ENCODE measurements around the gene DMPK. TPM values are rescaled to one million over a fixed set of nuclear protein-coding genes. Genes with fewer than 3 reads are reported as not detected.
"Not testable (repeated sequence)": the region's sequence is repeated elsewhere in the genome, so short reads cannot be mapped to it uniquely, and the experiment has no call there.

DMPK gene
- total RNA-seq, 1 donor from 2014 or later: 16.7 TPM

DNA sequence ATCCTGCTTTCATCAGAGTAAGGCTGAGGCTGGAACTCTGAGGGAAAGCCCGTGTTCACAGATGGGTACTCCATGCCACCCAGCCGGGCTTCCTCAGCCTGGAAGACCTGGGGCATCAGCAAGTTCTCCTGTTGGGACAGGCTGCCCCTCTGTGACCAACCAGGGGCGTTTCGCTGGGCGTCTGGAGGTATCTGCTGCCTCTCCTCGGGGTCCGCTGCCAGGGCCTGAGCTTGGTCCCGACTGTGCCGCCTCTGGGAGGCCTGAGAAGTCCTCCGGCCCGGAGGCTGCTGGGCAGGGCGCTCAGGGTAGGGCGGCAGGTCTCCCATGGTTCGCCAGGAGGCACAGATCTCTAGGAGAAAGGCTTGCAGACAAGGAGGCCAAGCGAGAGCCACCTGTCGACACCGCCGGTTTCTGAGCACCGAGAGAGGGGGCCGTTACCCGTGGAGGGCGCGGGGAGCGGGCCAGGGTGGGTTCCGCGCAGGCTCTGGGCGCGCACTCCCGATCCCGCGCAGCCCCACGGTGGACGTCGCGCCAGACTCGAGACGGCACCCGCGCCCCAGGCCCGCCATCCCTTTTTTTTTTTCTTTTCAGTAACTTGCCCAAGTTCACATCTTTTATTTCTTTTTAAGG, 32.7 kb upstream of the DMPK start, which contains the start of gene RSPH6A:
Gene RSPH6A (minus strand): TSS at position 458 of the 630 bp plus-strand sequence. CDS start 132 bp downstream, at position 326.
- no peak for DNase-seq

DNA sequence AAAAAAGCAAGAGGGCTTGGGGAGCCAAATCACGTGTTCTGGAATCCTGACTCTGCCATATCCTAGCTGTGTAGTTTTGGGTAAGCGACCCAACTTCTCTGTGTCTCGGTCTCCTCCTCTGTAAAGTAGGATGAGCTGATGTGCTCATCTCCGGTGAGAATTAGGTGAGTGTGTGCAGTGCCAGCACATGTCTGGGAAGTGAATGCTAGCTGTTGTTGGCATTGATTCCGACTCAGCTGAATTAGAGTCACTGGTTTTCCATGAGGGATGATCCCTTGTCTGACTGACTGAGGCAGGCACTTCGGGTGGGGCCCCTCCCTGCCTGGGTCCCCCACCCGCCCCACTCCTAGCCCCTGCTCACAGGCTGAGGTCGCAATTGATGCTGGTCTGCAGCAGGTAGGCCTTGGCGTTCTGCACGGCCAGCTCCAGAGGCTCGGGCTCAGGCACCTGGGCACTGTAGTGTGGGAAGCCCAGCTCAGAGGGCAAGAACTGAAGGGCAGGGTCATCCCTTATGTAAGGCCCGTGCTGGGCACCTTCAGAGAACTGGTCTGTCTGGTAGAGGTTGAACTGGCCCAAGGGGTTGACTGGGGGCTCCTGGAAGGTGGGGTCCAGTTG, 32.0 kb upstream of the DMPK start:
- DNase-seq: no peak

DNA sequence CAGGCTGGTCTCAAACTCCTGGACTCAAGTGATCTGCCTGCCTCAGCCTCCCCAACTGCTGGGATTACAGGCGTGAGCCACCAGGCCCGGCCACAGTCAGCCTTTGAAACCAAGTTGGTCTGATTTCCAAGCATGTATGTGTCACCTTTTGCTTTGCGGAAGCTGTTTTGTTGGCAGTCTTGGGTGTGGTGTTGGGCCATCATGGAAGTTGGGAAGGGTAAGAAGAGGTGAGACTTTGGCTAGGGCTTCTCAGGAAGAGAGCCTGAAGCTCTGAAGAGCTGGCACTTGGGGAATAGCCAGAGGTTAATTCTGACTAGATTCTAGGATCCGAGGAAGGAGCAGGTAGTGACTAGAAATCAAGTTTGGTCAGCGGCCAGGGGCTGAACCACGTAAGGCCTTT, 30.0 kb upstream of the DMPK start:
- DNase-seq: no peak

DNA sequence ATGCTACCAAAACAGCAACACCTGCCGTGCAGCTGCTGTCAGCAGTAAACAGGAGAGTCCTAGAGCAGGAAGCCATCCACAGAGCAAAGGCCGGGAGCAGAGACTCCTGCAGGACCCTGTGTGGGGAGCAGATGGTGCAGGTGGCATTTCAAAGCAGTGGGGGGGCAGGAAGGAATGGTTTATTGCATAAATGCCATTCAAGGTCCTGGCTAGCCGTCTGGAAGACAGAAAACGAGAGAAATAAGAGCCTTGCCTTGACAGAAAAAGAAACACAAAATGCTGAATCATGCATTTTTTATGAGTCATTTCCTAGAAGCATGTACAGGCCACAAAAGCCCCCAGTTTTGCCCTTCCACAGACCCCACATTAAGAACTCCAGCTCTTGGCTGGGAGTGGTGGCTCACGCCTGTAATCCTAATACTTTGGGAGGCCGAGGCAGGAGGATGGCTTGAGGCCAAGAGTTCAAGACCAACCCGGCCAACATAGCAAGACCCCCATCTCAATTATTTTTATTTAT, 27.4 kb upstream of the DMPK start:
- DNase-seq: no peak

DNA sequence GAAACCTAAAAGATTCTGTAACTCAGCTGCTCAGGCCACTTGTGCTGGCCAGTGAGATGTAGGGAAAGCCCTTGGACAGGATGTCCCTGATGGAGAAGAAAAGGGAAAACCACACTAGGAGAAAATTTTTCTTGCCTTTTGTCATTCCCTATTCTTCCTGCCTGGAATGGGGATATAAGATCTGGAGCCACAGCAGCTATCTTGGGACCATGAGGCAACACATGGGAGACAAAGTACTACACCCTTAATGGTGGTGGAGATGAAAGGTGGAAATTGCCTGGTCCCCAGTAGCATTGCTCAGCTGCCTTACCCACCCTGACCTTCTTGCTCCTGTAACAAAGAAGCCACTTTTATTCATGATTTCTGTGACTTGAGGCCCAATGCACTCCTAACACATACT, 23.4 kb upstream of the DMPK start:
- no peak for DNase-seq

DNA sequence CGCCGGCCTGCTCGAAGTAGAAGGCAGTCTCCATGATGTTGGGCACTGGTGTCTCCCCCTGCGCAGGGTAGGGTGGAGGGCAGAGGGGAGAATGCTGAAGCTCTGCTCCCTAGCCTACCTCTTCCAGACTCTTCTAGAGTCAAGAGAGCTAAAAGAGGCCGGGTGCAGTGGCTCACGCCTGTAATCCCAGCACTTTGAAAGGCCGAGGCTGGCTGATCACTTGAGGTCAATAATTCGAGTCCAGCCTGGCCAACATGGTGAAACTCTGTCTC, 22.6 kb upstream of the DMPK start:
- DNase-seq: no peak

DNA sequence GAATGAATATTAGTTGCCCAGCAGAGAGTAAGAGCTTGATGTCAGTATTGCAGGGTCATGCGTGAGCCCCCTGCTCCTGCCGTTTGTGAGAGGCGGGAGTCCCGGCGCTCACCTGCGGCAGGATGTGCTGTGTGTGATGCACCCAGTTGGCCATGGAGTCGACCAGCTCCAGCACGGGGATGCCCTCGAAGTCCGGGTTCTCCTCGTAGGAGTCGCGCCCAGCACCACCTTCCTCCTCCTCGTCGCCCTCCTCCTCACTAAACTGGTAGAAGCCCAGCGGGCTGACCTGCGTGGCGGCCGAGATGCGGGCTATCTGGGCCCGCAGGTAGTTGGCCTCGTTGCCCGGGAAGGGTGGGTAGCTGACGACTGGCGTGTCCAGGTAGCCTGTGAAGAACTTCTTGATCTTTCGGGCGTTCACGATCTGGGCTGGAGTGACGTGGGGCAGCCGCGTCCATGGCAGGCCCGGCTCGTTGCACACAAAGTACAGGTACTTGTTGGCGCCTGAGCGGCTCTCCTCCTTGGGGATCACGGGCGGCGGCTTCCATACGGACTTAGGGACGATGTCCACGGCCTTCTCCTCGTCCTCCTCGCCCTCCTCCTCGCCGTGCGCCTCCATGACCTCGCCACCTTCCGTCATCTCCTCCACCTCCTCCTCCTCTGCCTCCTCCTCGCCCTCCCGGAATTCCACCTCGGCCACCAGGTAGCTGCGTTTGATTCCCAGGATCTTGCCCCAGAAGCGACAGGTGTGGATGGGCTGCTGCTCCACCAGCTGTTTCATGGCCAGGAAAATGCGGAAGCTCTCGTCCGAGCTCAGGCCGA, 22.1 kb upstream of the DMPK start:
- no peak for DNase-seq

DNA sequence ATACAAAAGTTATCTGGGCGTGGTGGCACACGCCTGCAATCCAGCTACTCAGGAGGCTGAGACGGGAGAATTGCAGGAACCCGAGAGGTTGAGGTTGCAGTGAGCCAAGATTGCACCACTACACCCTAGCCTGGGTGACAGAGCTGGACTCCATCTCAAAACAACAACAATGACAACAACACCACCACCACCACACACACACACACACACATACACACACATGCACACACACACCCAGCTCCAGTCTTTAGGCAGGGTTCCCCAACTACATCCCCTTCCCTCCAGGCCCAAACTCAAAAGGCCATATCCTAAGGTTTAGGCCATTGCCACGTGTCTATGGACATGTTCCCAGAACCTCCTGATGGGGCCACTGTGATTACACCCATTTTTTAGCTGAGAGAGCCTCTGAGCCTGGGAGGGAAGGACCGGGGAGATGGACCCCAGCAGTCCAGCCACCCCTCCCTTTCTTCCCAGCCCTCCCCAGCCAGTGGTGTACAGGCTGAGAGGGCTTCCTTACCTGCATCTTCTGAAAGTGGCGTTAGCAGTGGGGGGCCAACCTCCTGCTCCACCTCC, 19.4 kb upstream of the DMPK start:
- DNase-seq: no peak

DNA sequence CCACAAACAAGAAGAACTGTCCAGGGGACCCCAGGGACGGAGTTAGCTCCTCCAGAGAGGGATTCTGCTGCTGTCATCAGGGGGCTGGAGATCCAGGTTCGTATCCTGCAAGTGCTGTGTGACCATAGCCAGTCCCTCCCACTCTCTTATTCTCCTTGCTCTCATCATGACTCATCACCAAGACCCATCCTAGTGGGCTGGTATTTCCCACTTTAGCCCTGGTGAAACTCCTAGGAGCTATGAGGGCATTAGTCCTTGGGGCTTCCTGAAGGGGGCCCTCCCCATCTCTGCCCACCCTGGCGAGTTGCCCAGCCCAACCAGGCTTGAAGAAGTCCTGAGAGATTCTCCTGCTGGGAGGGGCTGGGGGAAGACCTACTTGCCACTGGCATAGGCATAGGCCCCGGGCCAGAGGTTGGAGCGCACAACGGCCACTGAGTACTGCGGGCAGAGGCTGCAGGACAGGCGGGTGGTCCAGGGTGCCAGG, 17.8 kb upstream of the DMPK start:
- no peak for DNase-seq

DNA sequence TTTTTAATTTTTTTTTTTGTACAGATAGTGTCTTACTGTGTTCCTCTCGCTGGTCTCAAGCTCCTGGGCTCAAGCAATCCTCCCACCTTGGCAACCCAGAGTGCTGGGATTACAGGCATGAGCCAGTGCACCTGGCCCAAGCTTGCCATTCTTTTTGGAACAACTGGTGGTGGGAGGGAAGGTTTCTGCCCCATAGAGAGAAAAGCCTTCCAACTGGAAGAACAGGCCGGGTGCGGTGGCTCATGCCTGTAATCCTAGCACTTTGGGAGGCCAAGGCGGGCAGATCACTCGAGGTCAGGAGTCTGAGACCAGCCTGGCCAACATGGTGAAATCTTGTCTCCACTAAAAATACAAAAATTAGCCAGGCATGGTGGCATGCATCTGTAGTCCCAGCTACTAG, 17.3 kb upstream of the DMPK start:
- not testable (repeated sequence) for DNase-seq

DNA sequence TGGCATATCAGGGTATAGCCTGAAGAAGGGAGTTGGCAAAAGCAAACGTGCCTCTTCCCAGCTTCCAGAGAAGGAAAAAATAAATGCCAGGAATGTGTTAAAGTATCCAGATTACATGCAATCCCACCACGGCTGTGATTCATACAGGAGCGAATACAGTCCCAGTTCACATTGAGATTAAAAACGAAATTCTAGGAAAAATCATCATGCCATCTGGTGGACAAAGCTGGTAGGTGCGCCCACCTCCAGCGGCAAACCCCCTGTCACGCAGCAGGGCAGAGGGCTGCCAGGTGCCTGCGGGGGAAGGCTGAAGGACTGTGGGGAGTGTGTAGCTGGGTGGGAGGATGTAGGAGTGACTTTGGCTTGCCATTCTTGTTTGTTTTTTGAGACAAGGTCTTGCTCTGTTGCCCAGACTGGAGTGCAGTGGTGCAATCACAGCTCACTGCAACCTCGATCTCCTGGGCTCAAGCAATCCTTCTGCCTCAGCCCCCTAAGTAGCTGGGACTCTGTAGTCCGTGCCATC, 16.8 kb upstream of the DMPK start:
- peak; percentile 17 for DNase-seq

DNA sequence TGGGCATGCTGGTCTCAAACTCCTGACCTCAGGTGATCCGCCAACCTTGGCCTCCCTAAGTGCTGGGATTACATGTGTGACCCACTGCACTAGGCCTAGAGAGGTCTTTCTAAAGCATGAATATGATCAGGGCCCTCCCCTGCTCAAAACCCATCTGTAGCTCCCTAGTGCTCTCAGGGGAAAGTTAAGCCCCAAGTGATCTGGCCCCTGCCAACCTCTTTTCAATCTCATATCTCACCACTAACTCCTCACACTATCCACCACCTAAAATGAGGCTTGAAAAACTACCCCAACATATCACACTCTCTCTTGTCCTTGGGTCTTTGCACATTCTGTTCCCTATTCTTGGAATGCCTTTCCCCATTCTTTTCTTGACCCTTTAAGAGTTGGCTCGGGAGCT, 12.3 kb upstream of the DMPK start:
- no peak for DNase-seq

DNA sequence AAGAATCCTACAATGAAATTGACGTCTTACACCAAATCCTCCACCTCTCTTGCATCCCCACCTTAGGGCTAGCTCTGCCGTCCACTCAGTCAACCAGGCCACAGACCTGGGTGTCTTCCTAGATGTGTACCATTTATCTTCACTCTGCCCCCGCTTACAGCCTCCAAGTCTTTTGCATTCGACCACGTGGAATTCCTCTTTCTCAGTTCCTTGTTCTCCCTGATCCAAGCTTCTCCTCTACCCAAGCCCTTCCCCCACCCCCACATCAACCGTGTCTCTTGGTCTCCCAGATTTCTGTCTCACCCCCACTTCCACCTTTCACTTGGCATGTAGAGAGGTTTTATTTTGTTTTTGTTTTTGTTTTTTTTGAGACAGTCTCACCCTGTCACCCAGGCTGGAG, 11.6 kb upstream of the DMPK start:
- DNase-seq: no peak

DNA sequence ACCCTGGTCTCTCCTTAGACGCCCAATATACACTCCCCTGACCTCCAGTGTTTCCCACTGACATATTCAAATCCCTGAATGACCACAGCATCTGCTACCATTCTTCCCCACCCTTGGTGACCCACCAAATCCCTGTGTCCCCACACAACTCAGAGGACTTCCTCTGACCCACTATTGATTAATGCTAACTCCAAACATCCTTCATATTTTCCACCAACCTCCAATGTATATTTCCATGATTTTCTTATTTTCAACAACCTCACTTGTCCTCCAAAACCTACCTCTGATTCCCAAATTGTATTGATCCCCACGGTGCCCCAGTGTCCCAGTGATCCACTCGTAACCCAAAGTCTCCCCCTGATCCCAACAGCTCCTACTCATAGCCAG, 10.9 kb upstream of the DMPK start:
- no peak for DNase-seq

DNA sequence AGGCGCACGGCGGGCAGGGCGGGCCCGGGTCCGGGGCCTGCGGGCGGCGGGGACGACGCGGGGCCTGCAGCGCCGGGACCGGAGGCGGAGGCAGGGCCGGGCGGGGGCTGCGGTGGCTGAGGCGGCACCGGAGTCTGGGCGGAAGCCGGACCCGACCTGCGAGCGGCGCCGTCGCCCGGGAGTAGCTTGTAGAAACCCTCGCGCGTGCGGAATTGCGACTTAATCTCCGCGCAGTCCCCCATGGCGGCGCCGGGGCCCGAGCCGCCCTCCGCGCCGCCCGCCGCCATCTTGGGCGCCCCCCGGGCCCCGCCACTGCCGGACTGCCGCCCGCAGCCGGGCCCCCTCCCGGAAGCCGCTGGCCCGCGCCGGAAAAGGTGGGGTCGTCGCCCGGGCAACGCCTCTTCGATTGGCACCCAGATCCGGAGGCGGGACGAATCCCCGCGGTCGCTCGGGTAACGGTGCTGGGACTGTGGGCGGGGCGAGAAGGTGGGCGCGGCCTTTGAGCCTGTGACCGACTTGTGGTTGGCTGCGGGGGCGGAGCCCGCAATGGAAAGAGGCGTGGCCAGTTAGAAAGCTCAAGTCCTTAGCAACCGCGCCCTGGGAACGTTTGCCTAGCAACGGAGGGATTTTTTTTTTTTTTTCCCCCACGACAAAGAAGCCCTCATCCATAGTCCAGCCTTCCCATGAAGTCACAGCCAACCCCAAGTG, 10.3 kb upstream of the DMPK start, which contains the start of gene DMWD:
Gene DMWD (minus strand): TSS at position 376 of the 708 bp plus-strand sequence. CDS start 89 bp downstream, at position 287.
- peak; percentile 99 for DNase-seq

DNA sequence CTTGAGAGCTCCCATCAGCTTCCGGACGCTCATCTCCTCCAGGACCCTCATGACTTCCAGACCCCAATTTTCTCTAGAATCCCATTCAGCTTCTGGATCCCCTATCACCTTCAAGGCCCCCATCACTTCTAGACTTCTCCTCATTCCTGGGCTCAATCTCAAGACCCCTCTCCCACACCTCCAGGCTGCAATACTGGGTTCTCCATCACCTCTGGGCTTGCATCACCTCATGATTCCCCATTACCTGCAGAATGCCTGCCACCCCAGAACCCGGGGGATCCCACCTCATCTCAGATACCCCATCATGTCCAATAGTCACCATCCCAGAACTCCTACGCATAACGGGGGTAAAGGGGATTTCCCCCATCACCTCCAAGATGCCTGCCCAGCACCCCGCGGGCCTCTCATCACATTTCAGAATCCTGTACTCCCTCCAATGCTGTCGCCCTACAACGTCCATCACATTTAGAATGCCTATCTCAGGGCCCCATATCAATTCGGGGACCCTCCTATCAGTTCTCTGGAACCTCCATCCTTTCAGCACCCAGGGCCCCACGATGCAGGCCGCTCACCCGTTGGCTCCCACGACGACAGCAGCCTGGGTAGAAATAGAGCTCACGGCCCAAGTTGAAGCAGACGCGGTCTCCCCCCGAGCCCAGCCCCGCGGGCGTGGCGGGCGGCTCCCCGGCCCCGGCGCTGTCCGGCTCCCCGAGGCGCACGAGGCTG, 9.6 kb upstream of the DMPK start:
- no peak for DNase-seq

DNA sequence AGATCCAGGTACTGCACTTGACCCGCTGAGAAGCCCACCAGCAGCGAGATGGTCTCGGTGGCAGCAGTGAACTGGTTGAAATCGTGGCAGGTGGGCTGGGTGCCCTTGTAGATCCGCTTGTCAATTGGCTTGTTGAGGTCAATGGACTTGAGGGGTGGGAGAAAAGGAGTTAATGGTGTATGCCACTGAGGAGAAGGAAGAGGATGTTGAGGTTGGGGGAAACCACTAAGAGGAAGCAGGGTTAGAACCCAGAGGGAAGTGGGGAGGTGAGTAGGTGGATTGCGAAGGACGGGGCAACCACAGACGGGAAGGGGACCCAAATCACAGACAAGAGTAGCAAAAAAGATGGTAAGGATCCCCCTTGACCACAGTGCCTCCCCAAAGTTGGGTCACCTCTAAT, 8.7 kb upstream of the DMPK start:
- no peak for DNase-seq

DNA sequence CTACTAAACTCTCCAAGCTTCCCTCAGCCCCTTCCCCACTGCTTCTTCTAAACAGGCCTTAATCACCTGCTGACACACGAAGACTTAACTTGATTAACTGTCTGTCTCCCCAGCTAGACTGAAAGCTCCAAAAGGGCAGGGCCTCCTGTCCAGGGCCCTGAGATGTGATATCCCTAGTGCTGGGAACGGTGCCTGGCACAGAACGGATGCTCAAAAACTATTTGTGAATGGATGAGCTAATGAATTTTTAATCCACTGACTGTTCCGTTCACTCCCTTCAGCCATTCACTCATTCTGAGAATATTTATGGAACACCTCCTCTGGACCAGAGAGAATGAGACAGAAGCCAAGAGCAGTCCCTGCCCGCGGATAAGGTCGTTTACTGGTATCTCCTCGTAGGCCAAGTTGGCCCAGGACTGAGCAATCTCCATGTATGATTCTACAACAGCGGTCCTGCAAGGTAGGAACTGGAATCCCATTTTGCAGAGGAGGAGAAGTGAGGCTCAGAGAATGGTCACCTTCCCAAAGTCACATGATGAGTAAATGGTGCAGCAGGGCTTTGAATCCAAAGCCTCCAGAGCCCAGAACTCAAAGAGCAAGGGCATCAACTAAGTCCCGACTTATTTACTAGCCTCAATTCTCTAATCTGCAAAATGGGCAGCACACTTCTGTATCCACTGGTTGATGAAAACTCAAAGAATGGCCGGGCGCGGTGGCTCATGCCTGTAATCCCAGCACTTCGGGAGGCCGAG, 6.9 kb upstream of the DMPK start:
- no peak for DNase-seq

DNA sequence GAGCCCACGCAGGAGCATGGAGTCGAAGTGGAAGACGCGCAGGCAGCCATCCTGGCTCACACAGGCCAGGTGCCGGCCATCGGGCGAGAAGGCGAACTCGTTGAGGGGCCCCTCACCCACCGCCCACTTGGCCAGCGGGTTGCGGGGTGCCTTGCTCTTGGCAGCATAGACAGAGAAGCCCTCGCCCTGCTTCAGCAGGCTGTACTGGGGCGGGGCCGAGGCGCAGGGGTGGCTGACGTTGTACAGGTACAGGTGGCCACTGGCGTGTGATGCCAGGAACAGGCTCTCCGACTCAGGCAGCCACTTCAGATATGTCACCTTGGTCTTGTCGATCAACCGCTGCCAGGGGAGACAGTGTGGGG, 4.2 kb upstream of the DMPK start:
- no peak for DNase-seq

DNA sequence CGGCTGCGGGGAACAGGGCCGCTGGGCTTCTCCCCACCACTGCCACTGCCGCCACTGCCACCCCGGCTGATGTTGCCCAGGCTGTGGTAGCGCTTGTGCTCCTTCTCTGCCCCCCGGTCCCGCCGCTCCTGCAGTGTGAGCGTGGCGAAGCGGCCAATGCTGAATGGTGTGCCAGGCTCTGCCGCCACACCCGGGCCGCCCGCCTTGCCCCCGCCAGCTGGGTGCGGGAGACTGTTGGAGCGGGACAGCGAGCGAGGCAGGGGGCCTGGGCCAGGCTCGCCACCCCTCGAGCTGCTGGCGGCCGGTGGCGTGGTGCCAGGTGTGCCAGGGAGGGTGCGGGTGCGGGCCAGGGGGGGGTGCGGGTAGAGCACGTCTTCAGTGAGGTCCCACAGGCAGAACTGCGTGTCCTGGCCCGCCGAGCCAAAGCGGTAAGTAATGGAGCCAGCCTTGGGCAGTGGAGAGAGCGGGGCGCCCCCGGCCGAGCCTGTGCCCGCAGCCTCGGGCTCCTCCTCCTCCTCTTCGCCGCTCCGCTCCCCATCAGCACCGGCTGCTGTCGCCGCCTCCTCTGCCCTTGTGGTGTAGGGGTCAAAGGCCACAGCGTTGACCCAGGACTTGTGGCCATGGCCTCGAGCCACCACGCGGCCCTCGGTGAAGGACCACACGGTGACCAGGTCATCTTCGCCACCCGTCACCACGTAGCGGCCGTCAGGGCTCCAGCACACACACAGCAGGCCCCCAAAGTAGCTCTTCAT, 3.7 kb upstream of the DMPK start:
- no peak for DNase-seq

All from occipital lobe (tissue), 2 donors.